ENCODE results near the gene NPY1R. TPM values are rescaled to one million over a fixed set of nuclear protein-coding genes. Genes with fewer than 3 reads are reported as not detected.

The NPY1R gene
- total RNA-seq (2022; extraction: Qiagen RNA extraction; ENCODE audit: low read depth), result 0.11 TPM in 1 of 5 replicates, not detected in the others

DNA sequence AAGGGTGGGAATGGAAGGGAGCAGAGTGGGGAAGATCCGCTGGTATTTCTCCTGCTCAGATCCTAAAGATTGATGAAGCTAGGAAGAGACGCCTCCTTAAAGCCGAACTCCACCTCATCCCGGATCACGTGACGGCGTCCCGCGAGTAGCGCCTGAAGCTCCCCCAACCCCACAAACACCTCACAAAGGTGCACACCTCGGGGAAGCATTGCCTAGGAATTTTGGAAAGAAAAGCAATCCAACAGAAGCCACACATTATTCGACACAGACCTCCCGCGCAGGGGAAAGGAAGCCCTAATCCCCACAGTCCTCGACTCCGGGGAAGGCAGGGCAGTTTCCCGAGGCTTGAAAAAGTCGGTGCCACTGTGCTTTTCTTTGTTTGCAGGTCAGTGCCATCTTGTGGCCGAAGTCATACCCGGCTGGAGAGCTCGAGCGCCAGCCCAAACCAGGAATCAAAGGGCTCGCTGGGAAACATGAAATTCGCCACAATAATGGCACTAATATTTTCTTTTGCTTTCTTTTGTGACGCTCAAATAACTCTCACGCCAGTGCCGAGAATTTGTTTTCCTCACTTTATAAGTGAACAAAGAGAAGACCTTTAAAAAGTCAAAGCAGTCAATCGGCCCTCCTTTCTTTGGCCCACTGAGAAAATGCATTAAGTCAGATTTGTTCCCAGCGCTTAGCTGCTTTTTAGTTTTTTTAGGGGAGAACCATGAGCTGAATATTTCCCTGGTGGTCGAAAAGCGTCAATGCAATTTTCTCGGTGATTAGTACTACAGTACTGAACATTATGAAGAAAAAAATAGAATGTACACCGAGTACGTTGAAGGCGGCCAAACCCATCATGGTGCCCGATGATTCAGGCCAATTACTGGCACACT, at the start of gene NPY1R:
NPY1R (minus strand) TSS at position 71 of the 881 bp plus-strand sequence. CDS start 6,042 bp downstream, outside the sequence.

GRCh38 chr4:163343604-163344146, 11.3 kb upstream of the NPY1R start, which contains the start of gene NPY5R:
Gene NPY5R, plus strand, starts transcription at chr4:163343892. Its CDS starts 6,382 bp downstream, at chr4:163350274.

Other genes starting within 250 kb of the NPY1R start
- gene NAF1, start 165.7 kb downstream of the NPY1R start, total RNA-seq (2022; extraction: Qiagen RNA extraction; ENCODE audit: low read depth), result 11.7 to 16.3 TPM (median 14.7 TPM) in 5 replicates
- not detected in 5 replicates for gene NPY5R, start 11.3 kb upstream of the NPY1R start, total RNA-seq (2022; extraction: Qiagen RNA extraction; ENCODE audit: low read depth)
- gene TKTL2, start 141.2 kb upstream of the NPY1R start, total RNA-seq (2022; extraction: Qiagen RNA extraction; ENCODE audit: low read depth), result not detected in 5 replicates
- gene TMA16, start 162.1 kb upstream of the NPY1R start, total RNA-seq (2022; extraction: Qiagen RNA extraction; ENCODE audit: low read depth), result 23.3 to 47.7 TPM (median 26.2 TPM) in 5 replicates